ENCODE measurements around the gene ACAT2.

- TF ChIP-seq CTCF (IDR thresholded peaks at IDR 0.05) (peak; percentile 30 to 51 (median 41)), POLR2A (IDR thresholded peaks at IDR 0.05) (no peak)
Observed at GRCh38 chr6:159720708-159721107, 41.1 kb upstream of the ACAT2 start.
